ENCODE data around the gene SEMA6A.

GRCh38 chr5:116436674-116437350, 137.8 kb downstream of the SEMA6A start:
- TF ChIP-seq SP1 (CRISPR knock-in tag; conservative IDR thresholded peaks at IDR 0.05) (no peak), NR3C1 (CRISPR knock-in tag; conservative IDR thresholded peaks at IDR 0.05; ENCODE audit: low read depth) (no peak), ZNF317 (CRISPR knock-in tag; IDR thresholded peaks at IDR 0.05; ENCODE audit: borderline replicate concordance, low read depth) (no peak), ZNF263 (CRISPR knock-in tag; IDR thresholded peaks at IDR 0.05; ENCODE audit: low read depth) (no peak), CTCF (IDR thresholded peaks at IDR 0.05) (no peak), ZBTB21 (CRISPR knock-in tag; IDR thresholded peaks at IDR 0.05; ENCODE audit: borderline replicate concordance) (no peak), NR2C2 (CRISPR knock-in tag; IDR thresholded peaks at IDR 0.05) (no peak), JUN (CRISPR knock-in tag; IDR thresholded peaks at IDR 0.05) (no peak), USF2 (CRISPR knock-in tag; IDR thresholded peaks at IDR 0.05) (no peak), FOXJ3 (CRISPR knock-in tag; IDR thresholded peaks at IDR 0.05; ENCODE audit: borderline replicate concordance) (no peak), ZNF121 (CRISPR knock-in tag; IDR thresholded peaks at IDR 0.05) (no peak)
- TF ChIP-seq, protein P1, sequence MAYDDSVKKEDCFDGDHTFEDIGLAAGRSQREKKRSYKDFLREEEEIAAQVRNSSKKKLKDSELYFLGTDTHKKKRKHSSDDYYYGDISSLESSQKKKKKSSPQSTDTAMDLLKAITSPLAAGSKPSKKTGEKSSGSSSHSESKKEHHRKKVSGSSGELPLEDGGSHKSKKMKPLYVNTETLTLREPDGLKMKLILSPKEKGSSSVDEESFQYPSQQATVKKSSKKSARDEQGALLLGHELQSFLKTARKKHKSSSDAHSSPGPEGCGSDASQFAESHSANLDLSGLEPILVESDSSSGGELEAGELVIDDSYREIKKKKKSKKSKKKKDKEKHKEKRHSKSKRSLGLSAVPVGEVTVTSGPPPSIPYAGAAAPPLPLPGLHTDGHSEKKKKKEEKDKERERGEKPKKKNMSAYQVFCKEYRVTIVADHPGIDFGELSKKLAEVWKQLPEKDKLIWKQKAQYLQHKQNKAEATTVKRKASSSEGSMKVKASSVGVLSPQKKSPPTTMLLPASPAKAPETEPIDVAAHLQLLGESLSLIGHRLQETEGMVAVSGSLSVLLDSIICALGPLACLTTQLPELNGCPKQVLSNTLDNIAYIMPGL (CRISPR knock-in tag; IDR thresholded peaks at IDR 0.05): no peak
- TF ChIP-seq, protein P2, sequence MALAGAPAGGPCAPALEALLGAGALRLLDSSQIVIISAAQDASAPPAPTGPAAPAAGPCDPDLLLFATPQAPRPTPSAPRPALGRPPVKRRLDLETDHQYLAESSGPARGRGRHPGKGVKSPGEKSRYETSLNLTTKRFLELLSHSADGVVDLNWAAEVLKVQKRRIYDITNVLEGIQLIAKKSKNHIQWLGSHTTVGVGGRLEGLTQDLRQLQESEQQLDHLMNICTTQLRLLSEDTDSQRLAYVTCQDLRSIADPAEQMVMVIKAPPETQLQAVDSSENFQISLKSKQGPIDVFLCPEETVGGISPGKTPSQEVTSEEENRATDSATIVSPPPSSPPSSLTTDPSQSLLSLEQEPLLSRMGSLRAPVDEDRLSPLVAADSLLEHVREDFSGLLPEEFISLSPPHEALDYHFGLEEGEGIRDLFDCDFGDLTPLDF (CRISPR knock-in tag; IDR thresholded peaks at IDR 0.05): no peak
